ENCODE data around the gene DSC2.

DSC2 gene

GRCh38 chr18:31049189-31049588 lies 53.0 kb downstream of the DSC2 start:
- Histone ChIP-seq H3K4me1 (ENCODE audit: control insufficient read depth in 5 of 5, insufficient read depth in 5 of 5, low read length in 5 of 5) (no peaks in the 10 kb centered on the region), H3K9ac (ENCODE audit: low read length in 5 of 5) (no peak overlapping the region), H3K9me3 (ENCODE audit: control insufficient read depth in 5 of 5, low read length in 5 of 5) (peaks cover 0 to 7% (median 0%) of the 10 kb centered on the region in 5 donors), H3K27me3 (ENCODE audit: control insufficient read depth in 5 of 5, insufficient read depth in 4 of 5, low read length in 5 of 5) (peaks cover 0 to 9% (median 2%) of the 10 kb centered on the region in 5 donors), H3K4me3 (ENCODE audit: low read depth in 1 of 5, low read length in 5 of 5) (no peak overlapping the region), H3K36me3 (ENCODE audit: control insufficient read depth in 5 of 5, insufficient read depth in 5 of 5, low read length in 5 of 5) (no peaks in the 10 kb centered on the region), H3K27ac (ENCODE audit: low read depth, low read length) (no peak overlapping the region)

- H3K4me1 ChIP-seq (ENCODE audit: control insufficient read depth in 5 of 5, insufficient read depth in 5 of 5, low read length in 5 of 5) = no peaks in the 10 kb centered on the region
- H3K27me3 ChIP-seq (ENCODE audit: control insufficient read depth in 5 of 5, insufficient read depth in 4 of 5, low read length in 5 of 5) = peaks cover 4 to 15% (median 9%) of the 10 kb centered on the region in 5 donors
- H3K9ac ChIP-seq (ENCODE audit: low read length in 5 of 5) = no peak overlapping the region
- no peak overlapping the region for H3K27ac ChIP-seq (ENCODE audit: low read depth, low read length)
- H3K36me3 ChIP-seq (ENCODE audit: control insufficient read depth in 5 of 5, insufficient read depth in 5 of 5, low read length in 5 of 5) = no peaks in the 10 kb centered on the region
- H3K4me3 ChIP-seq (ENCODE audit: low read depth in 1 of 5, low read length in 5 of 5) = no peak overlapping the region
- H3K9me3 ChIP-seq (ENCODE audit: control insufficient read depth in 5 of 5, low read length in 5 of 5) = no peaks in the 10 kb centered on the region
Observed at GRCh38 chr18:31048216-31048615, 54.0 kb downstream of the DSC2 start.

- H3K4me3 ChIP-seq (ENCODE audit: low read depth in 1 of 5, low read length in 5 of 5) = no peak overlapping the region
- no peaks in the 10 kb centered on the region for H3K9me3 ChIP-seq (ENCODE audit: control insufficient read depth in 5 of 5, low read length in 5 of 5)
- H3K4me1 ChIP-seq (ENCODE audit: control insufficient read depth in 5 of 5, insufficient read depth in 5 of 5, low read length in 5 of 5) = peaks cover 0 to 12% (median 11%) of the 10 kb centered on the region in 5 donors
- H3K27ac ChIP-seq (ENCODE audit: low read depth, low read length) = no peak overlapping the region
- H3K27me3 ChIP-seq (ENCODE audit: control insufficient read depth in 5 of 5, insufficient read depth in 4 of 5, low read length in 5 of 5) = peaks cover 14 to 28% (median 17%) of the 10 kb centered on the region in 5 donors
- H3K9ac ChIP-seq (ENCODE audit: low read length in 5 of 5) = no peak overlapping the region
- H3K36me3 ChIP-seq (ENCODE audit: control insufficient read depth in 5 of 5, insufficient read depth in 5 of 5, low read length in 5 of 5) = no peaks in the 10 kb centered on the region
Observed at GRCh38 chr18:31046916-31047315, 55.3 kb downstream of the DSC2 start.

- Histone ChIP-seq H3K27me3 (ENCODE audit: control insufficient read depth in 5 of 5, insufficient read depth in 4 of 5, low read length in 5 of 5) (peaks cover 24 to 41% (median 30%) of the 10 kb centered on the region in 5 donors), H3K4me1 (ENCODE audit: control insufficient read depth in 5 of 5, insufficient read depth in 5 of 5, low read length in 5 of 5) (peaks cover 0 to 23% (median 22%) of the 10 kb centered on the region in 5 donors), H3K9ac (ENCODE audit: low read length in 5 of 5) (no peak overlapping the region), H3K9me3 (ENCODE audit: control insufficient read depth in 5 of 5, low read length in 5 of 5) (no peaks in the 10 kb centered on the region), H3K27ac (ENCODE audit: low read depth, low read length) (no peak overlapping the region), H3K4me3 (ENCODE audit: low read depth in 1 of 5, low read length in 5 of 5) (no peak overlapping the region), H3K36me3 (ENCODE audit: control insufficient read depth in 5 of 5, insufficient read depth in 5 of 5, low read length in 5 of 5) (no peaks in the 10 kb centered on the region)
Observed at GRCh38 chr18:31045599-31045998, 56.6 kb downstream of the DSC2 start.

GRCh38 chr18:31044926-31045325 lies 57.3 kb downstream of the DSC2 start:
- Histone ChIP-seq H3K9ac (ENCODE audit: low read length in 5 of 5) (no peak overlapping the region), H3K27me3 (ENCODE audit: control insufficient read depth in 5 of 5, insufficient read depth in 4 of 5, low read length in 5 of 5) (peaks cover 24 to 41% (median 37%) of the 10 kb centered on the region in 5 donors), H3K4me1 (ENCODE audit: control insufficient read depth in 5 of 5, insufficient read depth in 5 of 5, low read length in 5 of 5) (peaks cover 1 to 23% (median 22%) of the 10 kb centered on the region in 5 donors), H3K36me3 (ENCODE audit: control insufficient read depth in 5 of 5, insufficient read depth in 5 of 5, low read length in 5 of 5) (no peaks in the 10 kb centered on the region), H3K27ac (ENCODE audit: low read depth, low read length) (no peak overlapping the region), H3K4me3 (ENCODE audit: low read depth in 1 of 5, low read length in 5 of 5) (no peak overlapping the region), H3K9me3 (ENCODE audit: control insufficient read depth in 5 of 5, low read length in 5 of 5) (no peaks in the 10 kb centered on the region)

DNA sequence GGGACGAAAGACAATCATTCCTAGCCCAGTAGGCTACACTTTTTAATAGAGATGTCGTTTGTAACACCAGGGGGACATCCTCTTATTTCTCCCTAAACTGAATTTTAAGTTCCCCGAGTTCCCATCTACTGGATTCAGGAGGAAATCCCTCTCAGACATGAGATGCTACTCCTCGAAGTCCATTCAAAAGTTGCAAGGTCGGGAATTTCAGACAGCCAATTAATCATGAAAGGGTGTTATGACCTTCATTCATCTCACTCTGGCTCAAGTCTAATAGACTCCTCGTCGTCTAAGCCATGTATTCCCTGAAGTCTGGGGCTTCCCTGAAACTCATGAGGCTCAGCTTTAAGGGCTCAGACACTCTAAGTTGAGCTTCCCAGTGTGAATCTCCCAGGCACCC lies 58.5 kb downstream of the DSC2 start:
- H3K4me1 ChIP-seq (ENCODE audit: control insufficient read depth in 5 of 5, insufficient read depth in 5 of 5, low read length in 5 of 5) = peaks cover 1 to 23% (median 22%) of the 10 kb centered on the region in 5 donors
- H3K9me3 ChIP-seq (ENCODE audit: control insufficient read depth in 5 of 5, low read length in 5 of 5) = no peaks in the 10 kb centered on the region
- no peak overlapping the region for H3K9ac ChIP-seq (ENCODE audit: low read length in 5 of 5)
- no peaks in the 10 kb centered on the region for H3K36me3 ChIP-seq (ENCODE audit: control insufficient read depth in 5 of 5, insufficient read depth in 5 of 5, low read length in 5 of 5)
- H3K27ac ChIP-seq (ENCODE audit: low read depth, low read length) = no peak overlapping the region
- H3K4me3 ChIP-seq (ENCODE audit: low read depth in 1 of 5, low read length in 5 of 5) = no peak overlapping the region
- peaks cover 24 to 42% (median 41%) of the 10 kb centered on the region in 5 donors for H3K27me3 ChIP-seq (ENCODE audit: control insufficient read depth in 5 of 5, insufficient read depth in 4 of 5, low read length in 5 of 5)

DNA sequence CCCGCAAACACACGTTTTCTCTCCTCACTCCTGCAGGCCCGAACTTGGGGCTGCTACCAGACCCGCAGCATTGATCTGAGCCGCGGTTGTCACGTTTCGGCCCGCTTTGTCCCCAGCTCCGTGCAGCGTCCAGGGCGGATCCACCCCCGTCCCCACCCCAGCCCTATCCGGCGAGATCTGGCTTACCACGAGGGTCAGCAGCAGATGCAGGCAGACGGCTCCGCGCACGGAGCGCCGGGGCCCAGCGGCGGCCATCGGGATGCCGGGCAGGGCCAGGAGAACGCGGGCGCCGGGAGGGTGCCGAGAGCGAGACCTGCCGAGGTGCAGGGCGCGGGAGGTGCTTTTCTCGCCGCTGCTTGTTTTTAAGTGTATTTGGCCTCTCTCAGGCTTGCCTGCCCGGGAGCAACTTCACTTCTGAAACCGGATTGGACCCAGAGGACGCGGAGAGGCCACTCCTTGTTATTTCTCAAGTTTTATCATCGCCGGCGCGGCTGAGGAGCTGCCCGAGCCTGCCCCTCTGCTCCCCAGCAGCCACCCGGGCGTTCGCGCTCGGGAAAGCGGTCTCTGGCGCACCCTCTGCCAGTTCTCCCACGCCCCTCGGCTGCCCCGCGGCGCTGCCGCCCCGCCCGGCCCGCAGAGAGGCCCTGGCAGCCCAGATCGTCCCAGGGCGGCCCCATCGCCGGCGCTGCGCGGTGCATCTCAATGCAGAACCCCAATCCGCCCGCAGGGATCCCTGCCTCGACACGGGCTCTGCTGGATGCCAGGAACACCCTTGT lies 59.6 kb downstream of the DSC2 start, which contains the start of gene DSC3:
Gene DSC3 (minus strand): TSS at position 337 of the 776 bp plus-strand sequence. CDS start 82 bp downstream, at position 255.
- Histone ChIP-seq H3K4me1 (ENCODE audit: control insufficient read depth in 5 of 5, insufficient read depth in 5 of 5, low read length in 5 of 5) (peaks cover 1 to 23% (median 22%) of the 10 kb centered on the region in 5 donors), H3K4me3 (ENCODE audit: low read depth in 1 of 5, low read length in 5 of 5) (peak within 1 kb of the TSS in 4 of 5 donors; percentile 49 to 65 (median 54)), H3K36me3 (ENCODE audit: control insufficient read depth in 5 of 5, insufficient read depth in 5 of 5, low read length in 5 of 5) (no peaks in the 10 kb centered on the region), H3K9me3 (ENCODE audit: control insufficient read depth in 5 of 5, low read length in 5 of 5) (no peaks in the 10 kb centered on the region), H3K27ac (ENCODE audit: low read depth, low read length) (no peak within 1 kb of the TSS), H3K27me3 (ENCODE audit: control insufficient read depth in 5 of 5, insufficient read depth in 4 of 5, low read length in 5 of 5) (peaks cover 24 to 42% (median 41%) of the 10 kb centered on the region in 5 donors), H3K9ac (ENCODE audit: low read length in 5 of 5) (no peak within 1 kb of the TSS)

GRCh38 chr18:31042084-31042405 lies 60.2 kb downstream of the DSC2 start:
- no peaks in the 10 kb centered on the region for H3K36me3 ChIP-seq (ENCODE audit: control insufficient read depth in 5 of 5, insufficient read depth in 5 of 5, low read length in 5 of 5)
- H3K27me3 ChIP-seq (ENCODE audit: control insufficient read depth in 5 of 5, insufficient read depth in 4 of 5, low read length in 5 of 5) = peaks cover 24 to 42% (median 41%) of the 10 kb centered on the region in 5 donors
- no peak overlapping the region for H3K9ac ChIP-seq (ENCODE audit: low read length in 5 of 5)
- H3K4me1 ChIP-seq (ENCODE audit: control insufficient read depth in 5 of 5, insufficient read depth in 5 of 5, low read length in 5 of 5) = peaks cover 1 to 23% (median 22%) of the 10 kb centered on the region in 5 donors
- no peak overlapping the region for H3K27ac ChIP-seq (ENCODE audit: low read depth, low read length)
- H3K9me3 ChIP-seq (ENCODE audit: control insufficient read depth in 5 of 5, low read length in 5 of 5) = no peaks in the 10 kb centered on the region
- peak overlapping the region in 4 of 5 donors; percentile 48 to 65 (median 54) for H3K4me3 ChIP-seq (ENCODE audit: low read depth in 1 of 5, low read length in 5 of 5)

GRCh38 chr18:31041271-31042083 lies 60.7 kb downstream of the DSC2 start:
- Histone ChIP-seq H3K36me3 (ENCODE audit: control insufficient read depth in 5 of 5, insufficient read depth in 5 of 5, low read length in 5 of 5) (no peaks in the 10 kb centered on the region), H3K4me3 (ENCODE audit: low read depth in 1 of 5, low read length in 5 of 5) (peak overlapping the region in 4 of 5 donors; percentile 30 to 55 (median 52)), H3K9ac (ENCODE audit: low read length in 5 of 5) (no peak overlapping the region), H3K27ac (ENCODE audit: low read depth, low read length) (no peak overlapping the region), H3K4me1 (ENCODE audit: control insufficient read depth in 5 of 5, insufficient read depth in 5 of 5, low read length in 5 of 5) (peaks cover 1 to 23% (median 22%) of the 10 kb centered on the region in 5 donors), H3K9me3 (ENCODE audit: control insufficient read depth in 5 of 5, low read length in 5 of 5) (no peaks in the 10 kb centered on the region), H3K27me3 (ENCODE audit: control insufficient read depth in 5 of 5, insufficient read depth in 4 of 5, low read length in 5 of 5) (peaks cover 24 to 42% (median 41%) of the 10 kb centered on the region in 5 donors)
